Glutamatergic neuron (in vitro differentiated cells): Measurements from ENCODE around the gene SLC38A6. TPM values are rescaled to one million over a fixed set of nuclear protein-coding genes. Genes with fewer than 3 reads are reported as not detected.
"Not testable (repeated sequence)": the region's sequence is repeated elsewhere in the genome, so short reads cannot be mapped to it uniquely, and the experiment has no call there.

Experiments
- DNase-seq: peaks from one replicate; pipeline ENCODE4 v3.0.0; 2022
- H3K27ac Mint-ChIP-seq: one replicate; pipeline ENCODE4 v1.8.0; 2020; ENCODE audit warnings: mild to moderate bottlenecking, mixed read lengths, inconsistent platforms; ENCODE audit not compliant: unreplicated experiment
- H3K27me3 Mint-ChIP-seq: one replicate; pipeline ENCODE4 v1.8.0; 2020; ENCODE audit warnings: mild to moderate bottlenecking, moderate library complexity, mixed read lengths, inconsistent platforms; ENCODE audit not compliant: unreplicated experiment
- H3K36me3 Mint-ChIP-seq: one replicate; pipeline ENCODE4 v1.8.0; 2020; ENCODE audit warnings: mild to moderate bottlenecking, mixed read lengths, inconsistent platforms; ENCODE audit not compliant: unreplicated experiment
- H3K4me1 Mint-ChIP-seq: one replicate; pipeline ENCODE4 v1.8.0; 2020; ENCODE audit warnings: mild to moderate bottlenecking, low read depth, mixed read lengths, inconsistent platforms; ENCODE audit not compliant: unreplicated experiment
- H3K4me3 Mint-ChIP-seq: one replicate; pipeline ENCODE4 v1.8.0; 2020; ENCODE audit warnings: mild to moderate bottlenecking, mixed read lengths, inconsistent platforms; ENCODE audit not compliant: unreplicated experiment
- H3K9me3 Mint-ChIP-seq: one replicate; pipeline ENCODE4 v1.8.0; 2020; ENCODE audit warnings: mild to moderate bottlenecking, moderate library complexity, mixed read lengths, inconsistent platforms; ENCODE audit not compliant: unreplicated experiment
- total RNA-seq: library from RNA; stranded (reverse); fragmentation: NEBNext Ultra II Directional; extraction: Animal tissue kit (Norgen Biotek cat#: 25700); gene quantifications from one replicate; pipeline ENCODE4 v1.2.1, GENCODE V29; 2021; ENCODE audit not compliant: unreplicated experiment
- TF ChIP-seq, protein P1 (sequence below): fragments of 200-600 bp; sonication (generic); IDR thresholded peaks from one replicate; pipeline ENCODE4 v1.5.0; 2021; ENCODE audit not compliant: partially characterized antibody, unreplicated experiment

The SLC38A6 gene
- total RNA-seq, 1 donor from 2014 or later: 20.2 TPM

DNA sequence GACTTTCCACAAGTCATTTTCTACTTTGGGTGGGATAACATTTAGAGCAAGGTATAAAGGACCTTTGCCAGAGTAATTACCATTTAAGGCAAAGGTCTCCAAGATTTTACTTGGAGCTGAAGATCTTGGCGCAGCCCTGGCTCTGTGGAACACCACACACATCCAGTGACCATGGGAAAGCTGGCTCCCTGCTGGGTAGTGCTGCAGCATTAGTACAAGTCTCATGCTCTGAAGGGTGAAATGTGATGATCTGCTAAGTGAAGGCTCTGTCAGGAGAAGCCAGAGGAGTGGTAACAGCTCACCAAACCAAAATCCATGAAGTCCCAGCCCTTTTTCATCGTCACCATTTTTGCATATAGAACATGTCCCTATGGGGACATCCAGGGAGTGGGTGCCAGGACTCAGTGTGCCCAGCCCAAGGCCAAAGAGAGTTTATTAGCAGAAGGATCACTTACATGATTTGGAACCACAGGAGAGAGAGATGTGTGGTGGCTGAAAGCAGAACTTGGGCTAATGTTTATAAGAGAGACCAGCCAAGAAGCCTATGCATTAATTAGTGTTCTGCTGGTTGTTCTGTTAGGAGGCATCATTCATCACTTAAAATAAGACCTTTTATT is 110.7 kb downstream of the SLC38A6 start:
- Mint-ChIP-seq H3K4me1 (peaks cover 5% of the 10 kb centered on the region), H3K4me3 (no peak overlapping the region), H3K36me3 (no peaks in the 10 kb centered on the region), H3K27ac (no peak overlapping the region), H3K9me3 (no peaks in the 10 kb centered on the region), H3K27me3 (peaks cover 2% of the 10 kb centered on the region)
- TF ChIP-seq, protein P1, sequence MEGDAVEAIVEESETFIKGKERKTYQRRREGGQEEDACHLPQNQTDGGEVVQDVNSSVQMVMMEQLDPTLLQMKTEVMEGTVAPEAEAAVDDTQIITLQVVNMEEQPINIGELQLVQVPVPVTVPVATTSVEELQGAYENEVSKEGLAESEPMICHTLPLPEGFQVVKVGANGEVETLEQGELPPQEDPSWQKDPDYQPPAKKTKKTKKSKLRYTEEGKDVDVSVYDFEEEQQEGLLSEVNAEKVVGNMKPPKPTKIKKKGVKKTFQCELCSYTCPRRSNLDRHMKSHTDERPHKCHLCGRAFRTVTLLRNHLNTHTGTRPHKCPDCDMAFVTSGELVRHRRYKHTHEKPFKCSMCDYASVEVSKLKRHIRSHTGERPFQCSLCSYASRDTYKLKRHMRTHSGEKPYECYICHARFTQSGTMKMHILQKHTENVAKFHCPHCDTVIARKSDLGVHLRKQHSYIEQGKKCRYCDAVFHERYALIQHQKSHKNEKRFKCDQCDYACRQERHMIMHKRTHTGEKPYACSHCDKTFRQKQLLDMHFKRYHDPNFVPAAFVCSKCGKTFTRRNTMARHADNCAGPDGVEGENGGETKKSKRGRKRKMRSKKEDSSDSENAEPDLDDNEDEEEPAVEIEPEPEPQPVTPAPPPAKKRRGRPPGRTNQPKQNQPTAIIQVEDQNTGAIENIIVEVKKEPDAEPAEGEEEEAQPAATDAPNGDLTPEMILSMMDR: no peak
- DNase-seq: no peak

DNA sequence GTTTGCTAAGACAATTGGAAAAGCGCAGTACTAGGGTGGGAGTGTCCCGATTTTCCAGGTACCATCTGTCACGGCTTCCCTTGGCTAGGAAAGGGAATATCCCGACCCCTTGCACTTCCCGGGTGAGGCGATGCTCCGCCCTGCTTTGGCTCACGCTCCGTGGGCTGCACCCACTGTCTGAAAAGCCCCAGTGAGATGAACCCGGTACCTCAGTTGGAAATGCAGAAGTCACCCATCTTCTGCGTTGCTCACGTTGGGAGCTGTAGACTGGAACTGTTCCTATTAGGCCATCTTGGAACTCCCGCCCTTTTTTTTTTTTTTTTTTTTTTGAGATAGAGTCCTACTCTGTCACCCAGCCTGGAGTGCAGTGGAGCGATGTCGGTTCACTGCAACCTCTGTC is 117.1 kb downstream of the SLC38A6 start:
- DNase-seq, H3K4me1 Mint-ChIP-seq, H3K27me3 Mint-ChIP-seq, H3K4me3 Mint-ChIP-seq, H3K9me3 Mint-ChIP-seq, H3K36me3 Mint-ChIP-seq, H3K27ac Mint-ChIP-seq: not testable (repeated sequence)

DNA sequence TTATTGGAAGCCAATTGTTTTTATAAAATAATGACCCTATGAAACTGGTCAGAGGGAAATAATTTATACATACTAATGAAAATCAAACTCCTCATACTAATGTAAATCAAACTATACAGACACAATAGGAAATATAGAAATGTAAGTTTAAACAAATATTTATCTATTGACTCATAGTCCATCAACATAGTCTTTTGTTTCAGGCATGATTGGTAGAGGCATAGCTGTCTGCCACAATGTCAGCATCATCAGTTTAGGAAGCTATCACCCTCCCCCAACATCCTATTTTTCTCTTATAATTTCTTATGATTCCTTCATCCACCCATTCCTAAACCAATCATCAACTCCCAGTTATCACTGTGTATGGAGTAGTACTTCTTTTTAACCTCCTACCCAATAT is 117.7 kb downstream of the SLC38A6 start:
- no peaks in the 10 kb centered on the region for H3K27me3 Mint-ChIP-seq
- H3K4me3 Mint-ChIP-seq: no peak overlapping the region
- H3K36me3 Mint-ChIP-seq: no peaks in the 10 kb centered on the region
- DNase-seq: no peak
- no peak overlapping the region for H3K27ac Mint-ChIP-seq
- H3K9me3 Mint-ChIP-seq: no peaks in the 10 kb centered on the region
- TF ChIP-seq, protein P1: no peak
- H3K4me1 Mint-ChIP-seq: no peaks in the 10 kb centered on the region

DNA sequence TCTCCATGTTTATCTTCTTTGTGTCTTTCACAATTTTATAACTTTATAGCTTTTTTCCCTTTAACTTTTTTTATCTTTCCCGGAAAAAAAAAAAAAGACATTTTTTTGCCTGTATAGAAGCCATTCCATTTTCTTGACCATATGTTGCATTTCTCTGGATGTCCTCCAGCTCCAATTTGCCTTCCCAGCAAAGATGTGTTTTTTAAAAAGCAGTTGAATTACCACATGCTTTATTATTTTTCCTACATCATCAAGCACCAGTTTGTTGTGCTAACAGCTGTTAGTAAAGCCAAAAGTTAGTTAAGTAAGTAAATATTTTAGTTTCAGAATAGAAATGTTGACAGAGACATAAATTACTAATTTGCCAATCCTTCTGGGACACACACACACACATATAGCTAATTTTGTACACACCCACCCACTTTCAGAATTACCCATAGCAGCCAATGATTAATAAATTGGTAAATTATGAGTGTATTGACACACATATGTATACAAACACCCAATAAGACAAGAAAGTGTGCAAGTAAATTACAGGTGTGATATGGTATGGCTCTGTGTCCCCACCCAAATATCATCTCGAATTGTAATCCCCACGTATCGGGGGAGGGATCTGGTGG is 118.3 kb downstream of the SLC38A6 start:
- H3K4me1 Mint-ChIP-seq: peaks cover 3% of the 10 kb centered on the region
- no peaks in the 10 kb centered on the region for H3K27me3 Mint-ChIP-seq
- TF ChIP-seq, protein P1: no peak
- H3K27ac Mint-ChIP-seq: no peak overlapping the region
- no peaks in the 10 kb centered on the region for H3K9me3 Mint-ChIP-seq
- H3K4me3 Mint-ChIP-seq: no peak overlapping the region
- H3K36me3 Mint-ChIP-seq: no peaks in the 10 kb centered on the region
- DNase-seq: no peak

DNA sequence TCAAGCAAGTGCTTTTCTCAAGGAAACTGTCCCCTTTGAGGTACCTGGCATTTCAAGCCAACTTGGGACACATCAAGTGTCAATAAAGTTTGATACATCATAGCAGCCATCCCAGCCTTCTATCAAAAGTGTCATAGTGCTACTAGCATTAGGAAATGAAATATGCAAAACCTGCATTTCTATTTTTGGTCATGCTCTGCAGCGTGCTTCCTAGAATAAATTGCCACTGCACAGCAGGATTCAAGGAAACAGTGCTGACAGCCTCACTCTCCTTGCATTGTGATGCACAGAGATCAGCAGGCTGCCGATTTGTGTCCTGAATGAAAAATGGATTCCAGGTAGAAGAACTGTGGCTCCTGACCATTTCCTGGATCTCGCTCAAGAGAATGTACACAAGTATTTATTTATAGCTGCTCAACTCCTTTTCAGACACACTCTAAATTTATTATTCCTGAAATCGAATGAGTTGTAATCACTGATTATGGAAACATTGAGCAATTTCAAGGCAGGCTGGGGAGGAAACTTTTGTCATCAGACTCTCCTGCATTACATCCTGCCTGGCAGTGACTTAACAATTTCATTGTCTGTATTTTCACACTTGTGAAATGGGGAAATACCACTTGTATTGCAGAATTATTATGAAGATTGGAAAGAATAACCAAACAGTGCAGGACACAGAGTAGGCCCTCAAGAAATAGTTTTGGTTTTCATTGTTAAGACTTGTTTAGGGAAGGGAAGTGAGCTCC is 120.9 kb downstream of the SLC38A6 start:
- TF ChIP-seq, protein P1: no peak
- Mint-ChIP-seq H3K4me1 (peaks cover 3% of the 10 kb centered on the region), H3K27ac (no peak overlapping the region)

More for the DNA sequence above, 120.9 kb downstream of the SLC38A6 start:
- no peaks in the 10 kb centered on the region for H3K36me3 Mint-ChIP-seq
- DNase-seq: no peak
- H3K27me3 Mint-ChIP-seq: no peaks in the 10 kb centered on the region
- H3K4me3 Mint-ChIP-seq: no peak overlapping the region
- peaks cover 2% of the 10 kb centered on the region for H3K9me3 Mint-ChIP-seq

Other genes starting within 250 kb of the SLC38A6 start
- gene MNAT1, start 246.5 kb upstream of the SLC38A6 start, total RNA-seq: 45.2 TPM
- gene TRMT5, start 166 bp upstream of the SLC38A6 start, total RNA-seq: 16.6 TPM